Measurements from ENCODE around the gene PDILT. TPM values are rescaled to one million over a fixed set of nuclear protein-coding genes. Genes with fewer than 3 reads are reported as not detected.

The PDILT gene
- polyA plus RNA-seq, 3 donors: 0.11 to 0.19 TPM; not detected in 1

DNA sequence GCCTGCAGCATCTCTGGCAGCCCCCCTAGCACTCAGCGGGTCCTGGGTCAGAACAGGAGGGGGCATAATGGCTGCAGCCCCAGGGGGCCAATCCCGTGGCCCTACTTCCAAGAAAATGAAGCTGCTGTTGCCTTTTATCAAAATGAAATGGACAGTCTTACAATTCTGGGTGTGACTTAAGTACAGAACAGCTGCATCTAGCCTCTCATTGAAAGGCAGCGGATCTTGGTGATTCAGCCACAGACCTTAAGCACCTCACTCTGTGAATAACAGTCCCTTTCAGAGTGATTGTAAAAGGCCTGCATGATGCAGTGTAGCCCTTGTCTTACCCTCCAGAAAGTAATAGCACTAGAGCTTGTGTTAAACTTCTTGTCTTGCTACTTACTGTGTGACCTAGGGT is 40.5 kb downstream of the PDILT start:
- DNase-seq: no peak

- DNase-seq: no peak
Measured at GRCh38 chr16:20363191-20363590, 41.3 kb downstream of the PDILT start.

DNA sequence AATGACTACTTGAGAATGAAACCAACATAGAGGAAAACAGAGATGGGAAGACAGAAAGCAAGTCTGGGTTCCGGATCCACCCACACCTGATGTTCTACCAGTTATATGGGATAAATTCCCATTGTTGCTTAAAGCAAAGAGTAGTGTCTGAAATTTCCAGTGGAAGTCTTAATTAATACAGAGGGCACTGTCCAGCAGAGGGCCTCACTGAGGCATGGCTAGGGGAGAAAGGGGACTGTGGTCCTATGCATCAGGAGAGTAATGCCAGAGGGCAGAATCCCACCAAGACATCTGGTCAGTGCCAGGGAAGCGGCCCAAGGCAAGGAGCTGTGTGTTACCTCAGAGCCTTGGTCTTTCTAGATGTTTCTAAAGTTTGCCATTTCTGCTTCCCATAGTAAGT is 44.5 kb downstream of the PDILT start:
- DNase-seq: no peak

GRCh38 chr16:20355114-20355782 is 49.3 kb downstream of the PDILT start:
- DNase-seq: no peak

DNA sequence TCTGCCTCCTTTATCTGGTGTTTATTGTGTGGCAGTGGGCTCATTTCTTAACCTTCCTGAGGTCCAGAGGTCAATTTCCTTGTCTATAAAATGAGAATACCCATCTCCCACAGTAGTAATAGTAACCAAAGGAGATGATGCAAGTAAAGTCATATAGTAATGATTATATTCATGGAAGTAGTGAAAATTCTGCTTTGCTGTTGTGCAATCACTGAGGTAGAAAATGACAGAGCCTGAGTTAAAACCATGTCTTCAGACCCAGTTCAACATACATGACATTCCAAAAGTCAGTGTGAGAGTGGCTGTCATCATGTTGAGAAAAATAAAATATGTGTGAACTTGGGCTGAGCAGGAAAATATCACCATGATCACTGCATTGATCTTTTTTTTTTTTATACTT is 51.2 kb downstream of the PDILT start:
- no peak for DNase-seq

DNA sequence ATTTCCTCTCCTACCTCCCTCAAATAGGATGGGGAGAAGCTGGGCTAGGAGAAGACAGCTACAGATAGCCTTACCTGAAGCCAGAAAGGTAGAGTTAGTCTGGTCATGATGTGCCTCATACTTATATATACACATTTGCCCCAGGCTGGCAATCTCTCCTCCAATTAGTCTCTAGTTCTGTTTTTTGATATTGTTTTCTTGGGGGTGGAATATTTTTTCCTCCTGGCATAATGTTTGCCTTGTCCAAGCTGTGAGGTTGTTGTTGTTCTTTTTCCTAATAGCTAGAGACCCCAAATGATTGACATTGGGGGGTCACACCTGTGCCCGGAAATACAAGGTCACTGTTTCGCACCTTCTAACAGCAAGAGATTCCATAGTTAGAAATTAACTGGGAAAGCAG is 51.9 kb downstream of the PDILT start, which contains the start of gene UMOD:
Gene UMOD, minus strand, starts transcription at position 101 of the 400 bp plus-strand sequence. CDS start 1,978 bp downstream, outside the sequence.
- DNase-seq: peak; percentile 2

DNA sequence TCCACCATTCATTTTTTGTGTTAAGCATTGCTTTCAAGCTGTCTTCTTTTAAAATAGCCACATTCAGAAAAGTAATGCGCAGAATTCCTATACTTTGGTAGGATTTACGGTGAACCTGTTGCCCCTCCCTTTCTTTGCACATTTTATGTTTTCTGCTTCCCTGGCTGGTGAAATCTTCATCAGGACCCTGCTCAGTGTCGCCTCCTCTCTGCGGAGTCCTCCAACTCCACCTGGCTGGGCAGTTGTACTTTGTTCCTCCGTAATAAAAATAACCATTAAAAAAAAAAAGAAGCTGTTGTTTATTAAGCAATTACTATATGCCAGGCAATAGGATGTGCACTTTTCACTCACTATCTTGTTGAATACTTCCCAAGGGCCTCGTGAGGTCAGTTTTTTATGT is 54.9 kb downstream of the PDILT start:
- DNase-seq: no peak

DNA sequence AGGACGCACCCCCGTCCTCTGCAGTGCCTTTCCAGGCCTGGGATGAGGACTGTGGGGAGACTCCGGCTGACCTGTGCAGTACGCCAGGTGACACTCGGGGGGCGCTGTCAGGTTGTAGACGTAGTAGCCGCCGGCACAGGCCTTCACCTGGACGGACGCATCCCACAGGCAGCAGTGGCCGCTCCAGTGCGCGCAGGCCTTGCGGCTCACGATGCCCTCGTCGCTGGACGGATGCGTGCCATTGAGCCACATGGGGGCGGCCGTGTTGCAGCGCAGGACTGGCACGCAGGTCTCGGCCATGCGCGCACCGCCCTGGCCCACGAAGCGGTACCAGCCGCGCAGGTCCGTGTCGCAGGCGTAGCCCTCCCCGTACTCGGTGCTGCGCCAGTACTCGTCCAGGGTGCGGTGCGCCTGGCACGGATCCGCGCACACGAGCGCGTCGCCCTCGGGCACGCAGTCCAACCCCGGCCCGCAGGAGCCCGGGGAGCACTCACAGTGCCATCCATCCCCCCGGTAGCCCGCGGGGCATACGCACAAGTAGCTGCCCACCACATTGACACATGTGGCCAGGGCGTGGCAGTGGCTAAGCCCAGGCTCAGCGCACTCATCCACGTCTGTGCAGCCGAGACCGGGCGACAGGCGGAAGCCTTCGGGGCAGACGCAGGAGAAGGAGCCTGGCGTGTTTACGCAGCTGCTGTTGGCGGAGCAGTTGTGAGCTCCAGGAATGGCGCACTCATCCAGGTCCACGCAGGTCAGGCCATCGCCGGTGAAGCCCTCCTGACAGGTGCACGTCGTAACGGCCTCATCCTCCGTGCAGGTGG is 56.0 kb downstream of the PDILT start:
- peak; percentile 3 for DNase-seq

- DNase-seq: no peak
Measured at GRCh38 chr16:20347666-20348364, 56.7 kb downstream of the PDILT start.

DNA sequence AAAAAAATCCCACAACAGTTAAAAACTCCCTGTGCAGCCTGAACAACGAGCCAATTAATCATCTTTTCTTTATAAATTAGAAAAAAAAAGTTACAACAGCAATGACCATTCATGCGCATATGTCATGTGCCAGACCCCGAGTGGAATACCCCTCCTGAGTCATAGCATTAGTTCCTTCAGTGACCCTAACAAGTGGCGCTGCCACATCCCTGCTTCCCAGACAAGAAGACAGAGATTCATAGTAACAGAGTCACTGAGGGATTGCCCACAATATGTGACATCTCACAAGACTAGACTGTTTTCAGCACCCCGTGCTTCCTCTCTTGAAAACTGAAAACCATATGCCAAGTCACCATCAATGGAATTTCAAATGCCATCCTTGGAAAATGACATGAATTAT is 59.9 kb downstream of the PDILT start:
- DNase-seq: no peak

GRCh38 chr16:20339744-20340143 is 64.8 kb downstream of the PDILT start:
- DNase-seq: no peak

DNA sequence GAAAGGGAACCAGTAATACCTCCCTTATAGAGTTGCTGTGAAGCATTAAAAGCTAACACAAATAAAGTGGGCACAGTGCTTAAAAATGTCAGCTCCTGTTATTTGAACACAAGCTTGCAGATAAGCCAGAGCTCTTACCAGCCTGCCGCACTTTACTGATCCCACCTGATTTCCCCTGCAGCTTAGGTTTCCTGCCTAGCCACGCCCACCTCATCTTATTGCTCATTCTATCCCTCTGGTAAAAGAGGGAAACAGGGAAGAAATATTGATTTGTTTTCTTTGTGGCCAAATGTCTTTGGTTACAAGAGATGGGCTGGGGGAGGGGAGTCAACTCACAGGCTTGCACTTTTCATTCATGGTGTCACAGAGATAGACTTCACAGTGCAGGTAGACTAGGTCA is 67.6 kb downstream of the PDILT start:
- DNase-seq: no peak

GRCh38 chr16:20334396-20334795 is 70.1 kb downstream of the PDILT start:
- no peak for DNase-seq

- DNase-seq: no peak
Measured at GRCh38 chr16:20333120-20333519, 71.4 kb downstream of the PDILT start.

DNA sequence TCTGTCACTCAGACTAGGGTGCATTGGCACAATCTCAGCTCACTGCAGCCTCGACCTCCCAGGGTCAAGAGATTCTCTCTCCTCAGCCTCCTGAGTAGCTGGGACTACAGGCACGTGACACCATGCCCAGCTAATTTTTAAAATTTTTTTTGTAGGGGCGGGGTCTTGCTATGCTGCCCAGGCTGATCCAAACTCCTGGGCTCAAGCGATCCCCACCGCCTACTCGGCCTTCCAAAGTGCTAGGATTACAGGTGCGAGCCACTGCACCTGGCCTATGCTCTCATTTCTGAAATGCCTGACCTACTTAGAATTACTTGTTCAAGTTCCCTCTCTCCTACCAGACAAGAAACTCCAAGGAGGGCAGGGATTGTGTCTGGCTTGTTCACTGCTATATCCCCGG is 72.1 kb downstream of the PDILT start:
- no peak for DNase-seq

DNA sequence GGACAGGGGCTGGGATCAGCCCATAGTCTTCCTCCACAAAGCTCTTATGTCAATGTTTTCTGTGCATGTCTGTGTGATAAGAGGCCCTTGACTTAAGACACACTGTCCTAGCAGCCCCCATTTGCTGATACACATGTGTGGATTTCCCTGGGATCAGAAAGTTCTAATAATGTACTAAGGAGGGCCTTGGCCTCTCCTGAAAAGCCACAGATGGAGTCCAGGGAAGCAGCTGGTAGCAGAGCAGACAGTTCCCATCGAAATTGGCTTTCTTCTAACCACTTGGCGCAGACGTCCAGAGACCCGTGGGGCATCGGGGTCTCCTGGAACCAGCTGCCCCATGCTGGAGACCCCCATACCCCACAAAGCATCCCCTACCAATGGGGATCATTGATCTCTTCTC is 72.9 kb downstream of the PDILT start:
- DNase-seq: no peak

GRCh38 chr16:20329392-20330138 is 75.0 kb downstream of the PDILT start:
- no peak for DNase-seq

- DNase-seq: no peak
Measured at GRCh38 chr16:20327444-20328041, 77.0 kb downstream of the PDILT start, which contains the start of gene GP2. TSS of gene GP2 (minus strand) at chr16:20327513. CDS start at chr16:20326431, 1,082 bp downstream.

GRCh38 chr16:20326321-20326720 is 78.2 kb downstream of the PDILT start:
- DNase-seq: no peak

GRCh38 chr16:20325005-20325404 is 79.5 kb downstream of the PDILT start:
- no peak for DNase-seq

GRCh38 chr16:20323591-20324117 is 80.9 kb downstream of the PDILT start:
- DNase-seq: no peak

Measured in renal pelvis (tissue), 4 donors.